Caco-2 (cell line): ENCODE data around the gene FBXW12. TPM values are rescaled to one million over a fixed set of nuclear protein-coding genes. Genes with fewer than 3 reads are reported as not detected.
A peak's percentile ranks its signal among the peaks of the same experiment; 100 is the strongest.

ENCODE experiments used
- BruUV-seq: library from RNA; stranded (reverse); fragments of 400-500 nt; replicated peaks from 2 replicates; lab custom pipeline; 2021; lab: Mats Ljungman, UMichigan
- CTCF ChIA-PET: fragments of 300-600 bp; sonication (Branson Sonifier 250); formaldehyde crosslinking; loops from one replicate; lab custom pipeline; 2022; ENCODE audit warnings: antibody characterized with exemption; lab: Charles Lee
- POLR2A ChIA-PET: fragments of 300-600 bp; sonication (Branson Sonifier 250); formaldehyde crosslinking; loops from one replicate; lab custom pipeline; 2022; ENCODE audit warnings: antibody characterized with exemption; lab: Charles Lee
- DNase-seq, 2 experiments: peaks; one replicate each; pipeline versions ENCODE4 v3.0.0 to v3.0.0-alpha.2; 2020 to 2022
- H3K27me3 ChIP-seq: replicated peaks from 2 replicates; pipeline ENCODE4 v1.6.0; 2011; ENCODE audit warnings: low read length; ENCODE audit not compliant: control insufficient read depth, insufficient read depth
- H3K36me3 ChIP-seq: 2 replicates; pipeline ENCODE4 v1.5.1; 2011; ENCODE audit warnings: low read length; ENCODE audit not compliant: control insufficient read depth, insufficient read depth
- H3K4me1 ChIP-seq: fragments of 250-450 bp; sonication (Bioruptor Pico); 2 replicates; pipeline ENCODE4 v1.5.1; 2020; ENCODE audit warnings: mild to moderate bottlenecking
- H3K4me3 ChIP-seq: 2 replicates; pipeline ENCODE4 v1.5.1; 2011; ENCODE audit warnings: low read depth, mild to moderate bottlenecking, control low read depth, low read length
- H3K9me3 ChIP-seq: fragments of 250-450 bp; sonication (Bioruptor Pico); 2 replicates; pipeline ENCODE4 v1.5.1; 2020; ENCODE audit warnings: mild to moderate bottlenecking, moderate library complexity
- H3K27ac Mint-ChIP-seq: one replicate; pipeline ENCODE4 v1.8.0; 2022; ENCODE audit warnings: mixed read lengths; ENCODE audit not compliant: unreplicated experiment
- H3K27me3 Mint-ChIP-seq: one replicate; pipeline ENCODE4 v1.8.0; 2022; ENCODE audit warnings: mixed read lengths; ENCODE audit not compliant: insufficient read depth, unreplicated experiment
- H3K36me3 Mint-ChIP-seq: one replicate; pipeline ENCODE4 v1.8.0; 2022; ENCODE audit warnings: mild to moderate bottlenecking, mixed read lengths; ENCODE audit not compliant: insufficient read depth, unreplicated experiment
- H3K4me1 Mint-ChIP-seq: one replicate; pipeline ENCODE4 v1.8.0; 2022; ENCODE audit warnings: low read depth, mixed read lengths; ENCODE audit not compliant: unreplicated experiment
- H3K4me3 Mint-ChIP-seq: one replicate; pipeline ENCODE4 v1.8.0; 2022; ENCODE audit warnings: mild to moderate bottlenecking, moderate library complexity, mixed read lengths; ENCODE audit not compliant: unreplicated experiment
- H3K9me3 Mint-ChIP-seq: one replicate; pipeline ENCODE4 v1.8.0; 2022; ENCODE audit warnings: mixed read lengths; ENCODE audit not compliant: unreplicated experiment
- CTCF ChIP-seq, 2 experiments: fragments of 200-600 bp in 1 of 2; IDR thresholded peaks; 1 replicate in 1 of 2; 2 replicates in 1 of 2; pipeline versions ENCODE4 v1.5.1 to v1.8.0; 2011 to 2022; ENCODE audit warnings: antibody characterized with exemption in 1 of 2, control low read depth in 1 of 2, inconsistent platforms in 1 of 2, low read depth in 1 of 2, low read length in 1 of 2, mild to moderate bottlenecking in 1 of 2, moderate library complexity in 1 of 2; ENCODE audit not compliant: insufficient read depth in 1 of 2, severe bottlenecking in 1 of 2, unreplicated experiment in 1 of 2
- intact Hi-C: fragments of 100-400 bp; cut with micrococcal nuclease; formaldehyde crosslinking; loops from one replicate; pipeline ENCODE4 v1.10.0; 2022; ENCODE audit not compliant: unreplicated experiment
- total RNA-seq: library from RNA; stranded (reverse); gene quantifications from 2 replicates; pipeline ENCODE4 v1.2.3, GENCODE V29; 2022

Gene FBXW12
- total RNA-seq, 1 experiment from 2014 or later: 1.7 TPM

- peaks cover 9% of the 10 kb centered on the region for H3K36me3 ChIP-seq
- Mint-ChIP-seq H3K27ac (peak overlapping the region; percentile 37), H3K27me3 (no peaks in the 10 kb centered on the region), H3K36me3 (peaks cover 76% of the 10 kb centered on the region), H3K4me3 (no peak overlapping the region), H3K9me3 (no peaks in the 10 kb centered on the region), H3K4me1 (no peaks in the 10 kb centered on the region)
- ChIA-PET CTCF (interaction anchor here (12.8 kb wide), 1 partner anchor 29 kb away, joined by 405 read pairs; no protein-coding TSS in a partner anchor), POLR2A (no interaction called here)
- TF ChIP-seq CTCF (IDR thresholded peaks at IDR 0.05; ENCODE audit: insufficient read depth in 1 of 2, low read depth in 1 of 2, low read length in 1 of 2, severe bottlenecking in 1 of 2, unreplicated experiment in 1 of 2): no peak
- H3K4me3 ChIP-seq: no peak overlapping the region
- intact Hi-C loops: no loop called here
- peak in 1 of 2 experiments; percentile 0 for DNase-seq
- H3K9me3 ChIP-seq: no peaks in the 10 kb centered on the region
- H3K27me3 ChIP-seq: no peaks in the 10 kb centered on the region
- H3K4me1 ChIP-seq: no peaks in the 10 kb centered on the region
- no TSS peak for BruUV-seq
These were observed 34.0 kb downstream of the FBXW12 start for GRCh38 chr3:48405971-48406370.

- no peaks in the 10 kb centered on the region for H3K9me3 Mint-ChIP-seq
- TF ChIP-seq CTCF (IDR thresholded peaks at IDR 0.05; ENCODE audit: insufficient read depth in 1 of 2, low read depth in 1 of 2, low read length in 1 of 2, severe bottlenecking in 1 of 2, unreplicated experiment in 1 of 2): no peak
- Histone ChIP-seq H3K9me3 (no peaks in the 10 kb centered on the region), H3K4me1 (no peaks in the 10 kb centered on the region), H3K36me3 (peaks cover 13% of the 10 kb centered on the region), H3K27me3 (no peaks in the 10 kb centered on the region), H3K4me3 (no peak overlapping the region)
- no peaks in the 10 kb centered on the region for H3K27me3 Mint-ChIP-seq
- no peaks in the 10 kb centered on the region for H3K4me1 Mint-ChIP-seq
- H3K4me3 Mint-ChIP-seq: no peak overlapping the region
- DNase-seq: peak; percentile 1 to 26
- BruUV-seq: no TSS peak
- intact Hi-C loops: no loop called here
- H3K36me3 Mint-ChIP-seq: peaks cover 76% of the 10 kb centered on the region
- POLR2A ChIA-PET: interaction anchor here (1.1 to 2.2 kb wide), 2 partner anchors 27 to 29 kb away, joined by 4 to 7 read pairs; no protein-coding TSS in a partner anchor
- CTCF ChIA-PET: interaction anchor here (12.8 kb wide), 1 partner anchor 28 kb away, joined by 405 read pairs; no protein-coding TSS in a partner anchor
- no peak overlapping the region for H3K27ac Mint-ChIP-seq
These were observed 34.7 kb downstream of the FBXW12 start for GRCh38 chr3:48406443-48407431.

GRCh38 chr3:48407542-48408099, 35.6 kb downstream of the FBXW12 start:
- intact Hi-C loops: no loop called here
- no peak for TF ChIP-seq CTCF (IDR thresholded peaks at IDR 0.05; ENCODE audit: insufficient read depth in 1 of 2, low read depth in 1 of 2, low read length in 1 of 2, severe bottlenecking in 1 of 2, unreplicated experiment in 1 of 2)
- BruUV-seq: no TSS peak
- Mint-ChIP-seq H3K9me3 (no peaks in the 10 kb centered on the region), H3K36me3 (peaks cover 77% of the 10 kb centered on the region), H3K27ac (no peak overlapping the region), H3K4me3 (no peak overlapping the region), H3K4me1 (no peaks in the 10 kb centered on the region), H3K27me3 (no peaks in the 10 kb centered on the region)
- Histone ChIP-seq H3K27me3 (no peaks in the 10 kb centered on the region), H3K4me3 (no peak overlapping the region), H3K36me3 (peaks cover 13% of the 10 kb centered on the region), H3K4me1 (no peaks in the 10 kb centered on the region), H3K9me3 (no peaks in the 10 kb centered on the region)
- ChIA-PET CTCF (interaction anchor here (0.6 to 12.8 kb wide), 4 partner anchors 20 to 213 kb away, joined by 3 to 405 read pairs (median 4); no protein-coding TSS in a partner anchor), POLR2A (interaction anchor here (1.1 to 2.2 kb wide), 3 partner anchors 26 to 32 kb away, joined by 4 to 7 read pairs (median 5); partner anchors contain the start of genes CCDC51 and TMA7)
- peak; percentile 2 to 27 for DNase-seq
